Germinal center (tissue), 1 donor: ENCODE results near the gene LIMS3.
"Not testable (repeated sequence)": the region's sequence is repeated elsewhere in the genome, so short reads cannot be mapped to it uniquely, and the experiment has no call there.

ENCODE experiments used
- DNase-seq: peaks from one replicate; pipeline ENCODE4 v3.0.0; 2012; ENCODE audit warnings: mixed read lengths, low spot score

Gene LIMS3, protein sequence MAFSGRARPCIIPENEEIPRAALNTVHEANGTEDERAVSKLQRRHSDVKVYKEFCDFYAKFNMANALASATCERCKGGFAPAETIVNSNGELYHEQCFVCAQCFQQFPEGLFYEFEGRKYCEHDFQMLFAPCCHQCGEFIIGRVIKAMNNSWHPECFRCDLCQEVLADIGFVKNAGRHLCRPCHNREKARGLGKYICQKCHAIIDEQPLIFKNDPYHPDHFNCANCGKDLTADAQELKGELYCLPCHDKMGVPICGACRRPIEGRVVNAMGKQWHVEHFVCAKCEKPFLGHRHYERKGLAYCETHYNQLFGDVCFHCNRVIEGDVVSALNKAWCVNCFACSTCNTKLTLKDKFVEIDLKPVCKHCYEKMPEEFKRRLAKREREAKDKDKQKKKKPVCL

GRCh38 chr2:109898462-109899336 lies at the start of gene LIMS3:
Gene LIMS3 (plus strand): TSS chr2:109898688. CDS start chr2:109898729, 41 bp downstream.
- not testable (repeated sequence) for DNase-seq

GRCh38 chr2:109871129-109871751 lies 27.2 kb upstream of the LIMS3 start:
- DNase-seq = not testable (repeated sequence)

DNA sequence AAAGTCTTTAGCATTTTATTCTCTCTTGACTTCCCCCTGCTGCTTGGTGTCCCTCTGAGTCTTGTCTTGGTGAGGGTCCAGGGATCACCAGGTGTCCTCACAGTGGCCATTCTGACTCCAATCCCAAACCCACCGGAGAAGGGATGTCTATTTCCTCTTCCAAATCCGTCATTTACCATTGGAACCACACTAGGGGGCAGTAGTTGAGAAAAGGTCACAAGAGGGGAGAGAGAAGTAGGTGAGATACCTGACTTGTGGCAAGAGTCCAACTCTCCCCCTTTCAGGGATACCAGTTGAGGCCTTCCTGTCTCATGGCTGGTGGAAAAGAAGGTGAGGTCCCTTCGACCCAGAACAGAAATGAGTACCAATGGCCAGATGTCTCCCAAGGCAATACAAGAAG lies 21.9 kb upstream of the LIMS3 start:
- DNase-seq = not testable (repeated sequence)

DNA sequence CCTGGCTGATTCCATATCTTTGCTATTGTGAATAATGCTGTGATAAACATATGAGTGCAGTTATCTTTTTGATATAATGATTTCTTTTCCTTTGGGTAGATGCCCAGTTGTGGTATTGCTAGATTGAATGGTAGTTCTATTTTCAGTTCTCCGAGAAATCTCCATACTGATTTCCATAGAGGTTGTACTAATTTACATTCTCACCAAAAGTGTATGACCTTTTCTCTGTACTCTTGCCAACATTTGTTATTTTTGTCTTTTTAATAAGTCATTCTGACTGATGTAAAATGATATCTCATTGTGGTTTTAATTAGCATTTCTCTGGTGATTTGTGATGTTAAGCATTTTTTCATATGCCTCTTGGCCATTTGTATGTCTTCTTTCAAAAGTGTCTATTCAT lies 16.4 kb upstream of the LIMS3 start:
- DNase-seq = not testable (repeated sequence)

GRCh38 chr2:109888414-109888813 lies 10.1 kb upstream of the LIMS3 start:
- DNase-seq = not testable (repeated sequence)

DNA sequence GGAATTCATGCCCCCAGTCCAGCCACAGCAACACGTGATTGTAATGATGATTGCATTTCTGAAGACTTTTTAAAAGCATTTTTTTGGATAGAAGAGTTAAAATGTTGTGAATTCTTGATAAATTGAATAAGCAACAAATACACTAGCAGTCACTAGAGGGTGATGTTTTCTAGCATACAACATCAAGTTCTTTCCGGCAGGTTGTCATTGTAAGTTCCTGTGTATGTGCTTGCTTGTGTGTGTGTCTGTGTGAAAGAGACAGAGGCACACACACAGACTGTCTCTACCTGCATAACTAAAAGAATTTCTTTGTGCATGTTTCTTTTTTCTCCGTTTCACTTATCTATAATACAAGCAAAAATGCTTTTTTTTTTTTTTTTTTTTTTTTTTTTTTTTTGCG lies 8.6 kb upstream of the LIMS3 start:
- not testable (repeated sequence) for DNase-seq

GRCh38 chr2:109891024-109891423 lies 7.5 kb upstream of the LIMS3 start:
- not testable (repeated sequence) for DNase-seq

DNA sequence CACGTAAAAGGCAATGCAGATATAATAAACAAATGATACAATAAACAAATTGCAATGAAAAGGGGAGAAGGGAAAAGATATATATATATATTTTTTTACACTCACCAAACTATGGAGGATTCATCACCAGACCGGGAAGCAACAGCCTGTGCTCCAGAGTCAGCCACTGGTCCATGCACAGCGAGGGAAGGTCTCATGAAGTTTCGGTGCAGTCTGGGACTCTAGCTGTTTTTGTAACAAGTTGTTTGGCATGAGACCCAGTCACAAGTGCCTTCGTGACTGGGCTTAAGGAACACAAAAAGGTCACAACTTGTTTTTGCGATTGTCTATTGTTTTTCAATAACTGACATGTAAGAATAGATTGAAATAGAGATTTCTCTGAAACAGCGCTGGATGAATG lies 4.8 kb upstream of the LIMS3 start:
- DNase-seq = not testable (repeated sequence)

DNA sequence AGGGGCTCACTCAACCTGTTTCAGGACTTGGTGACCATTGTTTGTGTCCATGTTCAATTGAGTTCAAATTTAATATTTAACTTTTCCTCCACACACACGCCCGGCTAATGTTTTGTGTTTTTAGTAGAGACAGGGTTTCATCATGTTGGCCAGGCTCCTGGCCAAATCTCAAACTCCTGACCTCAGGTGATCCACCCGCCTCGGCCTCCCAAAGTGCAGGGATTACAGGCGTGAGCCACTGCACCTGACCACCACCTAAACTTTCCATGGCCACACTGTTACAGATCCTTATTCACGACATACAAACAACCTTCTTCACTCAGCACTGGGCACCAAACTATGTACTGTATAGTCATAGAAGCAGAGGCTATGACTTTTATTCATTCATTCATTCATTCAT lies 4.3 kb upstream of the LIMS3 start:
- not testable (repeated sequence) for DNase-seq

DNA sequence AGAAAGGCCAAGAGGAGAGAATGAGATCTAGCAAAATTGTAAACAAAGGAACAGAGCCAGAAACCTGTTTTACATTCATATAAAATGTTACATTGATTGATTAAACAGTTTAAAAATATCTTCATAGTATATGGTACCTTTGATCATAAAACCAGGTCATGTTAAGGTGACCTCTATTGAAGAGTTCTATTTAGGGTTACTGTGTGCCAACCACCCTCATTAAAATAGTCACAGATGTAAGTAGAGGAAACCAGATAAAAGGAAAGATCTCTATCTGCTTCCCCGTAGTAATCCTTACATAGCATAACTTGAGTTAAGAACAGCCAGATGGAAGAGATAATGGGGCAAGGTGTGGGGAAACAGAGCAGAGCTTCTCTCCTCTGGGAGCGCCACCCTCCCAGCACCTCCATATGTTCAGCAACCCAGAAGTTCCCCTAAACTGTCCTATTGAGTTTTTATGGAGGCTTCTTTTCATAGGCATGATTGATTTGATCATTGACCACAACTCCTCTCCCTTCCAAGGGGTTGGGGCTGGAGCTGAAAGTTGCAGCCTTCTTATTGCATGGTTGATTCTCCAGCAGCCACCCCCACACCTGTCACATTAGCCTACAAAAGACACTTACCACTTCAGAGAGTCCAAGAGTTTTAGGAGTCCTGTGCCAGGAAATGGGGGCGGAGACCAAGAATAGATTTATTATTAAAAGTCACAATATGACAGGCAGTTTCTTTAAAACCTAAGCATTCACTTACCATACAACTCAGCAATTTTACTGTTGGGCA lies 3.2 kb upstream of the LIMS3 start:
- not testable (repeated sequence) for DNase-seq

DNA sequence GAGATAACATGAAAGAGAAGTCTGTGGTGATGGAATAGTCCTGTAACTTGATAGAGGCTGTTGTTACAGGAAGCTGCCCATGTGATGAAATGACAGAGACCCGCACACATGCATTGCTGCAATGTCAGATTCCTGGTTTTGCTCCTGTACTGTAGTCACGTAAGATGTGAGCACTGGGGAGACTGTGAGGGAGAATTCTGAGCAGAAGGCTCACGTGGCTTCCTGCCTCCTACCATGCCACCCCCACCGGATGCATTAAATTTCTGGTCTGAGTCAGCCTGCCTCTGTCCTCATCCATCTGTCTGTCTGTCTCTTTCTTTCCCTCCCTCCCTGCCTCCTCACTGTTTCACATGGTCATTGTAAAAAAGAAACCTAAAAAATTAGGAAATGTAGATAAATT lies 2.3 kb upstream of the LIMS3 start:
- not testable (repeated sequence) for DNase-seq

- not testable (repeated sequence) for DNase-seq
Measured at GRCh38 chr2:109897769-109898461, 573 bp upstream of the LIMS3 start.

DNA sequence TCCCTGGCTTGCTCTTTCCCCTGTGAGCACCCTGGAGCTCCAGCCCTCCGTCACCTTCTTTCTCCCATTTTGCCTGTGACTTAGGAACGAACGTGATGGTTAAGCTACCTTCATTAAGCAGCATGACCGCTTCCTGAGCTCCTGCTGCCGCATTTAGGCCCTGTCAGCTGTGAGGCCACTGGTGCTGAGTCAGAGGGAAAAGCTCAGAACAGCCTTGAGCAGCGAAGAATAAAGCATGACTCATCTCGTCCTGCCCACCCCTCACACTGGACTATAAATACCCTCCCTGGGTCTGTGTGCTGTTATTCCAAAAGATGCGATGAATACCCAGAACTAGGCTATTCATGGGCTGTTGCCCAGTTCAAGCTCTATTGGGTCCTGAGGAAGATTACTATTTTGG lies 7.3 kb downstream of the LIMS3 start:
- not testable (repeated sequence) for DNase-seq

- not testable (repeated sequence) for DNase-seq
Measured at GRCh38 chr2:109908626-109909025, 10.1 kb downstream of the LIMS3 start.

- not testable (repeated sequence) for DNase-seq
Measured at GRCh38 chr2:109910789-109911188, 12.3 kb downstream of the LIMS3 start.

GRCh38 chr2:109913911-109914310 lies 15.4 kb downstream of the LIMS3 start:
- not testable (repeated sequence) for DNase-seq

- not testable (repeated sequence) for DNase-seq
Measured at GRCh38 chr2:109914552-109914951, 16.1 kb downstream of the LIMS3 start.

DNA sequence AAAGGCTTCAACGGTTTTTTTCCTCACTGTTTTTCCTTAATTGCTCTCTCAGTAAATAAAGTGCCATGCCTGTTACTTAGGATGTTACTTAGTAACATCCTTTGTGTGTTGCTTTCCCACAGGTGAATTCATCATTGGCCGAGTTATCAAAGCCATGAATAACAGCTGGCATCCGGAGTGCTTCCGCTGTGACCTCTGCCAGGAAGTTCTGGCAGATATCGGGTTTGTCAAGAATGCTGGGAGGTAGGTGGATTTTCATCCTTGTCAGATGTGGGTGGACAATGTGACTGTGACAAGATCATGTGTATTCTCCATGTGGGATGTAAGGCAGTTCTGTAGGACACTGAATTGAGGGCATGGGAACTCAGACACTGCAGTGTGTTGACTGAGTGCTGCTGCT lies 17.3 kb downstream of the LIMS3 start:
- not testable (repeated sequence) for DNase-seq

- DNase-seq = not testable (repeated sequence)
Measured at GRCh38 chr2:109920162-109920561, 21.7 kb downstream of the LIMS3 start.

DNA sequence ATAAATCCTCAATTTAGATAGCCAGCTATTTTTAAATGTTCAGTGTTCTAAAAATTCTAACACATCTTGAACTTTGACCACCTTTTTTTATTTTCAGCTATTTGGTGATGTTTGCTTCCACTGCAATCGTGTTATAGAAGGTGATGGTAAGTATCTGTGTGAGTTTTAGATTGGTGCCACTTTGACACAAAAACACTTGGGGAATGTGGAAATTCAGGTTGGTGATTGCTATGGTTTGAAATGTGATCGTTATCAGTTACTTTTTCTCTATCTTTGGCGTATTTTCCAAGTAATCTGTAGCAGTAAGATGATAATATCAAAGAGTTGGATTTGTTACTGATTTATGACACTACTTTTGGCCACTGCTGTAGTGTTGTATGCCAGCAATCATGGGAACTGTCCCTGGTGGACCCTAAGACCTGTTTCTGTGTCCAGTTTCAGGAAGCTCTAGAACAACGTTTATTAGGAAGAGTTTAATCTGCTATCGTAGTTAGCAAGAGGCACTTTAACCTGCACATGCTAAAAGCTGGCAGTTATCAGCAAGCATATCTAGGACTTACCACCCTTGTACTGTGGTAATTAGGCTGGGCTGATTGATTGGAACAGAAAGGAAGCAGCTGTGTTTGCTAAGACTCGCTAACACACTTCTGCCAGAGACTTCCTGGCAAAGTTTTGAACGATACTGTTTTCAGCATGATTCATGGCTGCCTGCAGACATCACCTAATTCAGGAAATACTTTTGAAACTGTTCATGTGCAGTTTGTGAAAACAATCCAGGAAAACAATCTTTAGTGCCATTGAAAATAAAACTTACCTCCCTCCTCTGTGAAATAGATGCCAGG lies 23.3 kb downstream of the LIMS3 start:
- not testable (repeated sequence) for DNase-seq
